SK-N-SH treated with all-trans-retinoic acid at 6 μM for 48 hours (cell line): Measurements from ENCODE around the gene UTS2R.

Experiments used
- ATAC-seq: fragments of 200-7000 bp; cut with Tn5 transposase; 3 replicates; pipeline ENCODE4 v1.9.1; 2020; ENCODE audit warnings: mild to moderate bottlenecking, moderate library complexity
- ARNTL ChIP-seq: fragments of 450-650 bp; formaldehyde crosslinking; IDR thresholded peaks from 2 replicates; pipeline ENCODE4 v1.5.0; 2020; ENCODE audit warnings: low read depth, mild to moderate bottlenecking, moderate library complexity, borderline replicate concordance
- BACH2 ChIP-seq: fragments of 250-450 bp; sonication (Bioruptor Pico); IDR thresholded peaks from 2 replicates; pipeline ENCODE4 v1.9.0; 2021; ENCODE audit warnings: mild to moderate bottlenecking, borderline replicate concordance
- CSDC2 ChIP-seq: fragments of 250-450 bp; sonication (Bioruptor Pico); IDR thresholded peaks from 2 replicates; pipeline ENCODE4 v1.5.0; 2020; ENCODE audit warnings: mild to moderate bottlenecking, moderate library complexity
- ESRRG ChIP-seq: fragments of 250-450 bp; sonication (Bioruptor Pico); IDR thresholded peaks from 2 replicates; pipeline ENCODE4 v1.6.1; 2021; ENCODE audit warnings: mild to moderate bottlenecking
- GLIS3 ChIP-seq: fragments of 250-450 bp; sonication (Bioruptor Pico); IDR thresholded peaks from 2 replicates; pipeline ENCODE4 v1.5.0; 2020; ENCODE audit warnings: mild to moderate bottlenecking, moderate library complexity
- ISL1 ChIP-seq: fragments of 250-450 bp; sonication (Bioruptor Pico); IDR thresholded peaks from 2 replicates; pipeline ENCODE4 v2.1.2; 2022; ENCODE audit warnings: mild to moderate bottlenecking, moderate library complexity
- OSR1 ChIP-seq: fragments of 250-450 bp; sonication (Bioruptor Pico); IDR thresholded peaks from 2 replicates; pipeline ENCODE4 v1.8.0; 2022; ENCODE audit warnings: moderate library complexity, mild to moderate bottlenecking, inconsistent platforms
- PATZ1 ChIP-seq: fragments of 250-450 bp; sonication (Bioruptor Pico); IDR thresholded peaks from 2 replicates; pipeline ENCODE4 v1.8.0; 2020; ENCODE audit warnings: mild to moderate bottlenecking, moderate library complexity, borderline replicate concordance
- POU6F1 ChIP-seq: fragments of 250-450 bp; sonication (Bioruptor Pico); IDR thresholded peaks from 2 replicates; pipeline ENCODE4 v1.8.0; 2021; ENCODE audit warnings: low read depth, mild to moderate bottlenecking, moderate library complexity, borderline replicate concordance
- PPARA ChIP-seq: fragments of 250-450 bp; sonication (Bioruptor Pico); IDR thresholded peaks from 2 replicates; pipeline ENCODE4 v1.5.0; 2020; ENCODE audit warnings: mild to moderate bottlenecking, borderline replicate concordance
- RARB ChIP-seq: fragments of 250-450 bp; sonication (Bioruptor Pico); IDR thresholded peaks from 2 replicates; pipeline ENCODE4 v1.8.0; 2021; ENCODE audit warnings: mild to moderate bottlenecking, moderate library complexity
- TCF4 ChIP-seq: fragments of 250-450 bp; sonication (Bioruptor Pico); IDR thresholded peaks from 2 replicates; pipeline ENCODE4 v1.8.0; 2021; ENCODE audit warnings: mild to moderate bottlenecking, moderate library complexity, borderline replicate concordance
- TOX ChIP-seq: fragments of 250-450 bp; sonication (Bioruptor Pico); IDR thresholded peaks from 2 replicates; pipeline ENCODE4 v1.8.0; 2021; ENCODE audit warnings: mild to moderate bottlenecking, moderate library complexity, borderline replicate concordance
- TSHZ2 ChIP-seq: fragments of 250-450 bp; sonication (Bioruptor Pico); IDR thresholded peaks from 2 replicates; pipeline ENCODE4 v1.5.0; 2020; ENCODE audit warnings: mild to moderate bottlenecking, moderate library complexity
- ZFP3 ChIP-seq: fragments of 250-450 bp; sonication (Bioruptor Pico); IDR thresholded peaks from 2 replicates; pipeline ENCODE4 v1.5.0; 2020; ENCODE audit warnings: mild to moderate bottlenecking, moderate library complexity
- ZFP30 ChIP-seq: fragments of 450-650 bp; formaldehyde crosslinking; IDR thresholded peaks from 2 replicates; pipeline ENCODE4 v1.5.0; 2022; ENCODE audit warnings: mild to moderate bottlenecking, moderate library complexity
- ZNF565 ChIP-seq: fragments of 450-650 bp; formaldehyde crosslinking; conservative IDR thresholded peaks from 2 replicates; pipeline ENCODE4 v1.5.0; 2020; ENCODE audit warnings: low read depth, mild to moderate bottlenecking, moderate library complexity
- TF ChIP-seq, protein P1 (sequence below): fragments of 250-450 bp; sonication (Bioruptor Pico); IDR thresholded peaks from 2 replicates; pipeline ENCODE4 v1.5.1; 2020; ENCODE audit warnings: low read depth, mild to moderate bottlenecking, moderate library complexity
- TF ChIP-seq, protein P2 (sequence below): fragments of 250-450 bp; sonication (Bioruptor Pico); IDR thresholded peaks from 2 replicates; pipeline ENCODE4 v1.5.1; 2021; ENCODE audit warnings: mild to moderate bottlenecking, moderate library complexity

The UTS2R gene

DNA sequence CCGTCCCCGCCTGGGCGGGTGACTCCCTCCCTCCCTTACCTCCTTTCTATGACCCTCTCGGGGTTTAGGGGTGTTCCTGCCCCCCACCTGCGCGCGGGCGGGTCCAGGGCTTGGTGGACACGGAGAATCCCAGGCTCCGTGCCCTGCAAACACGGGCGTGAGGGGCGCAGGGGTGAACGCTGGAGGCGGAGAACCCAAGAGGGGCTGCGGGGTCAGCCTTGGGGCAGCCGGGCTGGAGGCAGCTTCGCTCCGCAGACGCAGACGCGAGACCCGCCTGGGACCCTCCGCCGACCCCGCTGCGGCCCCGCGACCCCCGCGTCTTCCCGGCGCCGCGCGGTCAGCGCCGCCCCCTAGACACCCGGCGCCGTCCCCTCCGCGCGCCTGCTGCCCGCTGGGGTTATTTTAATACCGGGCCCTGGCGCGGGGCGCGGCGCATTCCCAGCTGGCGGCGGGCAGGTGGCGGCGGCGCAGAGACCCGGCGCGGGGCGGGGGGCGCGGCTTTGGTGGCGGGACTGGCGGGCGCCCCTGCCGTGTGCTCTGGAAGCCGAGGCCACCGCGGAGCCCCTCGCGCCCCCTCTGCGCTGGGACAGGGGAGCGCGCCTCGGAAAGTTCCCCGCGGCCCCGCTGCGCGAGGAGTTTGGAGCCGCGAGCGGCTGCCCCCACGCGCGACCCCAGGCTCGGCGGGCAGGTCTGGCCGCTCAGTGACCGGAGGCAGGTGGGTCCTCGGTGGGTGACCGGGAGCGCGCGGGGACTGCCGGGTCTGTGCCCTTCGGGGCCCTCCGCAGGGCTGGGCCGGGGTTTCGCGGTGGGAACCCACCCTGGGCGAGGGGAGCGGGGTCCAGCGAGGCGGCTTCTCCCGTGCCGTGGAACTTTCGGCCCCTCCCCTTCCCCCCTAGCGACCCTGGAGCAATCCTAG, at the start of gene UTS2R:
TSS of gene UTS2R (plus strand) at position 433 of the 916 bp plus-strand sequence. CDS start 2,560 bp downstream, outside the sequence.
- ATAC-seq: no peak
- no peak for TF ChIP-seq ZNF565 (CRISPR knock-in tag)
- TF ChIP-seq BACH2 (CRISPR knock-in tag): no peak
- TF ChIP-seq GLIS3 (CRISPR knock-in tag): no peak
- TF ChIP-seq PATZ1: no peak
- TF ChIP-seq ZFP3 (CRISPR knock-in tag): no peak
- TF ChIP-seq, protein P1, sequence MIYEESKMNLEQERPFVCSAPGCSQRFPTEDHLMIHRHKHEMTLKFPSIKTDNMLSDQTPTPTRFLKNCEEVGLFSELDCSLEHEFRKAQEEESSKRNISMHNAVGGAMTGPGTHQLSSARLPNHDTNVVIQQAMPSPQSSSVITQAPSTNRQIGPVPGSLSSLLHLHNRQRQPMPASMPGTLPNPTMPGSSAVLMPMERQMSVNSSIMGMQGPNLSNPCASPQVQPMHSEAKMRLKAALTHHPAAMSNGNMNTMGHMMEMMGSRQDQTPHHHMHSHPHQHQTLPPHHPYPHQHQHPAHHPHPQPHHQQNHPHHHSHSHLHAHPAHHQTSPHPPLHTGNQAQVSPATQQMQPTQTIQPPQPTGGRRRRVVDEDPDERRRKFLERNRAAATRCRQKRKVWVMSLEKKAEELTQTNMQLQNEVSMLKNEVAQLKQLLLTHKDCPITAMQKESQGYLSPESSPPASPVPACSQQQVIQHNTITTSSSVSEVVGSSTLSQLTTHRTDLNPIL (CRISPR knock-in tag): no peak
- TF ChIP-seq ISL1 (CRISPR knock-in tag): no peak
- no peak for TF ChIP-seq PPARA
- no peak for TF ChIP-seq RARB (CRISPR knock-in tag)
- TF ChIP-seq TSHZ2 (CRISPR knock-in tag): no peak
- TF ChIP-seq, protein P2, sequence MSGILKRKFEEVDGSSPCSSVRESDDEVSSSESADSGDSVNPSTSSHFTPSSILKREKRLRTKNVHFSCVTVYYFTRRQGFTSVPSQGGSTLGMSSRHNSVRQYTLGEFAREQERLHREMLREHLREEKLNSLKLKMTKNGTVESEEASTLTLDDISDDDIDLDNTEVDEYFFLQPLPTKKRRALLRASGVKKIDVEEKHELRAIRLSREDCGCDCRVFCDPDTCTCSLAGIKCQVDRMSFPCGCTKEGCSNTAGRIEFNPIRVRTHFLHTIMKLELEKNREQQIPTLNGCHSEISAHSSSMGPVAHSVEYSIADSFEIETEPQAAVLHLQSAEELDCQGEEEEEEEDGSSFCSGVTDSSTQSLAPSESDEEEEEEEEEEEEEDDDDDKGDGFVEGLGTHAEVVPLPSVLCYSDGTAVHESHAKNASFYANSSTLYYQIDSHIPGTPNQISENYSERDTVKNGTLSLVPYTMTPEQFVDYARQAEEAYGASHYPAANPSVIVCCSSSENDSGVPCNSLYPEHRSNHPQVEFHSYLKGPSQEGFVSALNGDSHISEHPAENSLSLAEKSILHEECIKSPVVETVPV: no peak
- TF ChIP-seq ARNTL (CRISPR knock-in tag): no peak
- TF ChIP-seq OSR1 (CRISPR knock-in tag): no peak
- no peak for TF ChIP-seq TCF4
- no peak for TF ChIP-seq CSDC2
- TF ChIP-seq ZFP30 (CRISPR knock-in tag): no peak
- no peak for TF ChIP-seq POU6F1 (CRISPR knock-in tag)
- no peak for TF ChIP-seq TOX
- TF ChIP-seq ESRRG (CRISPR knock-in tag): no peak

GRCh38 chr17:82321947-82322466, 49.6 kb upstream of the UTS2R start:
- ATAC-seq: 0 out of 3 replicates have a peak, but pooled peaks have one; percentile 5

More at GRCh38 chr17:82321947-82322466, 49.6 kb upstream of the UTS2R start:
- TF ChIP-seq PATZ1 (no peak), ISL1 (CRISPR knock-in tag) (no peak), PPARA (no peak), OSR1 (CRISPR knock-in tag) (no peak), TOX (no peak)
- TF ChIP-seq, protein P2: no peak
